Peyer's patch (tissue), 4 donors: ENCODE measurements around the gene PRR35. TPM values are rescaled to one million over a fixed set of nuclear protein-coding genes. Genes with fewer than 3 reads are reported as not detected.

Experiments
- DNase-seq, 3 donors: peaks; one replicate each; pipeline ENCODE4 v3.0.0-alpha.2; 2017 to 2019
- H3K27ac ChIP-seq, 4 donors: fragments of 200-600 bp; sonication (generic); one replicate each; pipeline ENCODE4 v1.5.1; 2016 to 2019
- H3K27me3 ChIP-seq, 2 donors: fragments of 200-600 bp; sonication (generic); one replicate each; pipeline ENCODE4 v1.5.1; 2019
- H3K36me3 ChIP-seq, 3 donors: fragments of 200-600 bp; sonication (generic); one replicate each; pipeline ENCODE4 v1.5.1; 2016 to 2019
- H3K4me1 ChIP-seq, 4 donors: fragments of 200-600 bp; sonication (generic); one replicate each; pipeline ENCODE4 v1.5.1; 2016 to 2019
- H3K4me3 ChIP-seq, 4 donors: fragments of 200-600 bp; sonication (generic); 1 replicate in 3 of 4; 2 replicates in 1 of 4; pipeline ENCODE4 v1.5.1; 2016 to 2019; ENCODE audit warnings: mild to moderate bottlenecking in 1 of 4
- H3K9me3 ChIP-seq, 4 donors: fragments of 200-600 bp; sonication (generic); one replicate each; pipeline ENCODE4 v1.5.1; 2016 to 2019; ENCODE audit warnings: mild to moderate bottlenecking in 1 of 4
- CTCF ChIP-seq, 6 experiments: fragments of 450-650 bp in 4 of 6; fragments of 200-600 bp in 2 of 6; sonication (generic) in 1 of 6; IDR thresholded peaks; one replicate each; pipeline ENCODE4 v1.5.1; 2017 to 2019; ENCODE audit warnings: antibody characterized with exemption in 6 of 6, mild to moderate bottlenecking in 3 of 6, moderate library complexity in 1 of 6
- POLR2A ChIP-seq, 2 donors: fragments of 450-650 bp; IDR thresholded peaks; one replicate each; pipeline ENCODE4 v1.5.1; 2017; ENCODE audit warnings: antibody characterized with exemption in 2 of 2, mild to moderate bottlenecking in 2 of 2, moderate library complexity in 2 of 2
- total RNA-seq, 4 donors: library from RNA; depleted of rRNA; stranded (reverse); fragments of >200 nt; gene quantifications; one replicate each; pipeline ENCODE4 v1.1.0, GENCODE V29; 2016

The PRR35 gene
- total RNA-seq, 4 donors from 2014 or later: not detected

GRCh38 chr16:534856-535445, 25.2 kb upstream of the PRR35 start:
- Histone ChIP-seq H3K27me3 (no peaks in the 10 kb centered on the region), H3K4me3 (peak overlapping the region in 3 of 4 donors; percentile 22 to 63 (median 48)), H3K9me3 (no peaks in the 10 kb centered on the region), H3K36me3 (peaks cover 0 to 40% (median 0%) of the 10 kb centered on the region in 3 donors), H3K4me1 (peaks cover 0 to 37% (median 3%) of the 10 kb centered on the region in 4 donors), H3K27ac (peak overlapping the region in 3 of 4 donors; percentile 84 to 98 (median 92))
- DNase-seq: no peak
- peak in 2 of 6 experiments; percentile 27 to 45 for TF ChIP-seq CTCF (IDR thresholded peaks at IDR 0.05)
- peak in 1 of 2 donors; percentile 74 for TF ChIP-seq POLR2A (IDR thresholded peaks at IDR 0.05)

- H3K27ac ChIP-seq: peak overlapping the region in 3 of 4 donors; percentile 84 to 98 (median 92)
- TF ChIP-seq CTCF (IDR thresholded peaks at IDR 0.05) (peak in 1 of 6 experiments; percentile 38), POLR2A (IDR thresholded peaks at IDR 0.05) (peak in 1 of 2 donors; percentile 74)
- peak overlapping the region in 2 of 4 donors; percentile 48 to 63 for H3K4me3 ChIP-seq
- DNase-seq: peak in 2 of 3 donors; percentile 90 to 94
- no peaks in the 10 kb centered on the region for H3K27me3 ChIP-seq
- peaks cover 0 to 48% (median 0%) of the 10 kb centered on the region in 3 donors for H3K36me3 ChIP-seq
- H3K4me1 ChIP-seq: peaks cover 0 to 30% (median 0%) of the 10 kb centered on the region in 4 donors
- H3K9me3 ChIP-seq: no peaks in the 10 kb centered on the region
These were observed 24.5 kb upstream of the PRR35 start for GRCh38 chr16:535446-536405.

DNA sequence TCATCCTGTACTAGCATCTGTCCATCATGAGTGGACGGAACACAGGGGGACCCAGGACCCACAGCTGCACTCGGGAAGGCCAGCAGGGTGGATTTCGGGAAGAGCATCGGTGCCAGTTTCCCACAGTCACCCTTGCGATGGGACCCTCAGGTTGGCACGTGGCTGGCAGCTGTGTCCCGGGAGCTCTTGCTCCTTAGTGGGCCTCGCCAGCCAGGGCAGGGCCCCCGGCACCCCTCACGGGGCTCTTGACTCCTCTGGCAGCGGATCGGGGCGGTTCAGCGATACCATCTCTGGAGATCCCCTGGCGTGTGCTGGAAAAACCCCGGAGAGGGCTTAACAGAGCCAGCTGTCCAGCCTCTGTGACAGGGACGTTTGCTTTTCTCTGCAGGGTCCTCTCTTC, 23.4 kb upstream of the PRR35 start:
- no peak overlapping the region for H3K4me3 ChIP-seq
- peaks cover 0 to 21% (median 0%) of the 10 kb centered on the region in 4 donors for H3K4me1 ChIP-seq
- DNase-seq: no peak
- peaks cover 0 to 53% (median 0%) of the 10 kb centered on the region in 3 donors for H3K36me3 ChIP-seq
- TF ChIP-seq POLR2A (IDR thresholded peaks at IDR 0.05): no peak
- no peak for TF ChIP-seq CTCF (IDR thresholded peaks at IDR 0.05)
- no peaks in the 10 kb centered on the region for H3K27me3 ChIP-seq
- no peaks in the 10 kb centered on the region for H3K9me3 ChIP-seq
- H3K27ac ChIP-seq: no peak overlapping the region

DNA sequence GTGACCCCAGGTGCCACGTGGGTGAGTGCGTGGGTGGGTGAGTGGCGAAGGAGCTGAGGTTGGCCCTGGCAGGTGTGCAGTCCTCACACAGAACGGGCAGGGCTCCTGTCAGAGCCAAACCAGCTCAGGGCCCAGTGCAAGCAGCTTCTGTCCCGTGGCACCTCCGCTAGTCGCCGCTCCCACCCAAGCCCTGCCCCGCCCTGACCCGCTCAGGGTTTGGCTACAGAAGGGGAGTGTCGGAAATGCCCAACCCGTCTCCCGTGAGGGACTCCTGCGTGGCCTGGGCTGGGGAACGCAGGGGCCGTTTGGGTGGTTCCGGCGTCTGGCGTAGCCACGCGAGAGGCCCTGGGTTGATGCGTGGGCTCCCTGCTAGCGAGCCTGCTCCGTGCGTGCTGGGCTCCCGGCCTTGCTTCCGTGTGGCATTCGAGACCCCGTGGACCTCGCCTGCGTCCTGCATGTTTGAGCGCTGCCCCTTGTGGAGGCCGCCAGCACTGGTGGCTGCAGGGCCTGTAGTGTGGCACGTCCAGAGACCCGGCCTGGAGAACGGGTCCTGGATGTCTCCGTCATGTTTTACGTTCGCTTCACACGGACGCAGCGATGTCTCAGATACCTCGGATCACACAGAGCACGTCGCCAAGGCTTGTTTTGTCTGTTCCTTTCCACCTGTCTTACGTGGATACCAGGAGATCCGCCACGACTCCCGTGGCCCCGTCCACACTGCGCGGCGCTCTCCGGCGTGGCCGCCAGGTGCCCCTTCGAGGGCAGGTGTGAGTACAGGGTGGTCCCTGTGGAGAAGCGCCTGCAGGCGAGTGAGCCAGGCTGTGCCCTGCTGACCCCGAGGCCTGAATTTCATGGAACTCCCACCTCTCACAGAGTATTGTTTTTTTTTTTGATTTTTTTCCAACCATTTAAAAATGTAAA, 22.5 kb upstream of the PRR35 start:
- no peak overlapping the region for H3K4me3 ChIP-seq
- no peak for TF ChIP-seq CTCF (IDR thresholded peaks at IDR 0.05)
- no peak for TF ChIP-seq POLR2A (IDR thresholded peaks at IDR 0.05)
- DNase-seq: no peak
- H3K9me3 ChIP-seq: no peaks in the 10 kb centered on the region
- H3K36me3 ChIP-seq: peaks cover 0 to 53% (median 0%) of the 10 kb centered on the region in 3 donors
- H3K27me3 ChIP-seq: no peaks in the 10 kb centered on the region
- H3K4me1 ChIP-seq: peaks cover 0 to 19% (median 0%) of the 10 kb centered on the region in 4 donors
- H3K27ac ChIP-seq: peak overlapping the region in 1 of 4 donors; percentile 13
